ENCODE results near the gene PPL. TPM values are rescaled to one million over a fixed set of nuclear protein-coding genes. Genes with fewer than 3 reads are reported as not detected.
"Not testable (repeated sequence)": the region's sequence is repeated elsewhere in the genome, so short reads cannot be mapped to it uniquely, and the experiment has no call there.

The PPL gene
- total RNA-seq, 4 donors from 2014 or later, result 304 to 377 (median 350) TPM

GRCh38 chr16:4976079-4976478, 39.1 kb upstream of the PPL start:
- no peaks in the 10 kb centered on the region for H3K27me3 ChIP-seq
- no peak overlapping the region for H3K4me3 ChIP-seq
- H3K27ac ChIP-seq, result no peak overlapping the region
- no peaks in the 10 kb centered on the region for H3K9me3 ChIP-seq
- H3K36me3 ChIP-seq, result no peaks in the 10 kb centered on the region
- H3K4me1 ChIP-seq, result no peaks in the 10 kb centered on the region
- WGBS, result 85% methylated on average over 2 of the region's 2 CpGs
- DNase-seq (ENCODE audit: low spot score in 2 of 2), result no peak
- TF ChIP-seq POLR2AphosphoS5 (IDR thresholded peaks at IDR 0.05), result no peak

DNA sequence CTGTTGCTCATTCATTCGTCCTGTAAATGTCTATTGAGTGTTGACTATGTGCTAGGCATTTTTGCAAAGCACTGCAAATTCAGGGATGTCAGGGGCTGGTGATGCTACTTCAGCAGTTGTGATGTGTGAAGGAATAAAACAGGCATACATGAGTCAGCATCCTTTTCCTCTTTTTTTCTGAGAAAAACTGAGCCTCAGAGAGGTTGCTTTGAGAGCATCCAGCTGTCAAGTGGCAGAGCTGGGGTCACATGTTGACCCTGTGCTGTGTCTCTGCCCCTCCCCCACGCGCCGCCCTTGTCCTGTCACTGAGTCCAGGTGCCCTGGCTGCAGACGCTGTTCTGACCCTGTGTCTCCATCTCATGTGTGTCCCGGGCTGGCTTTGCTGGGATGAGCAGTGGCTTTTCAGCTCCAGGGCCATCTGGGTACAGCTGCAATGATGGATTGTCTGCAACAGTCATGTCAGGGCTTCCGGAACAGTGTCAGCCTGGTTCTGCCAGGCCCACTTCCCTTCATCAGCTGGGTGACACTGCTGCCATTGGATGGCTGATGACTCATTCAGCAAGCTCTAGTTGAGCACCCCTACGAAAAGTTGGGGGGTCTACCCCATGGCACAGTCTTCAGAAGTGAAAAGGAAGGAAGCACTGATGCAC, 36.1 kb upstream of the PPL start:
- Histone ChIP-seq H3K36me3 (no peaks in the 10 kb centered on the region), H3K27ac (no peak overlapping the region), H3K27me3 (no peaks in the 10 kb centered on the region), H3K4me3 (no peak overlapping the region), H3K9me3 (no peaks in the 10 kb centered on the region), H3K4me1 (no peaks in the 10 kb centered on the region)
- TF ChIP-seq POLR2AphosphoS5 (IDR thresholded peaks at IDR 0.05) (no peak), POLR2A (IDR thresholded peaks at IDR 0.05) (no peak), EP300 (IDR thresholded peaks at IDR 0.05) (no peak)
- TF ChIP-seq, protein P1, sequence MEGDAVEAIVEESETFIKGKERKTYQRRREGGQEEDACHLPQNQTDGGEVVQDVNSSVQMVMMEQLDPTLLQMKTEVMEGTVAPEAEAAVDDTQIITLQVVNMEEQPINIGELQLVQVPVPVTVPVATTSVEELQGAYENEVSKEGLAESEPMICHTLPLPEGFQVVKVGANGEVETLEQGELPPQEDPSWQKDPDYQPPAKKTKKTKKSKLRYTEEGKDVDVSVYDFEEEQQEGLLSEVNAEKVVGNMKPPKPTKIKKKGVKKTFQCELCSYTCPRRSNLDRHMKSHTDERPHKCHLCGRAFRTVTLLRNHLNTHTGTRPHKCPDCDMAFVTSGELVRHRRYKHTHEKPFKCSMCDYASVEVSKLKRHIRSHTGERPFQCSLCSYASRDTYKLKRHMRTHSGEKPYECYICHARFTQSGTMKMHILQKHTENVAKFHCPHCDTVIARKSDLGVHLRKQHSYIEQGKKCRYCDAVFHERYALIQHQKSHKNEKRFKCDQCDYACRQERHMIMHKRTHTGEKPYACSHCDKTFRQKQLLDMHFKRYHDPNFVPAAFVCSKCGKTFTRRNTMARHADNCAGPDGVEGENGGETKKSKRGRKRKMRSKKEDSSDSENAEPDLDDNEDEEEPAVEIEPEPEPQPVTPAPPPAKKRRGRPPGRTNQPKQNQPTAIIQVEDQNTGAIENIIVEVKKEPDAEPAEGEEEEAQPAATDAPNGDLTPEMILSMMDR (IDR thresholded peaks at IDR 0.05), result no peak
- DNase-seq (ENCODE audit: low spot score in 2 of 2), result no peak
- WGBS, result 61% methylated on average over 4 of the region's 8 CpGs

DNA sequence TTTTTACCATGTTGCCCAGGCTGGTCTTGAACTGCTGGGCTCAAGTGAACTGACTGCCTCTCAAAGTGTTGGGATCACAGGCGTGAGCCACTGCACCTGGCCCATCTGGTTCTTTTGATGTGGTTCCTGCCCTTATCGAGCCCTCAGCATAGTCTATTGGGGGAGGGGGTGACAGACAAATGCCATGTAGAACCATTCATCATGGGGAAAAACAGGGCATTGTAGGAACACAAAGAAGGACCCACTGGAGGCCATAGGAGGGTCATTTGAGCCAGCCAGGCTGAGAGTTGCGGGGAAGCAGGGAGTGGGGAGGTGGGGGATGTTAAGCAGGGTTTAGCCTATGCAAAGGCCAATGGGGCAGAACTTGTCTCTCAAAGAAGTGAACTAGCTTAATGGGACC, 33.1 kb upstream of the PPL start:
- Histone ChIP-seq H3K4me3 (no peak overlapping the region), H3K27ac (no peak overlapping the region), H3K27me3 (no peaks in the 10 kb centered on the region), H3K9me3 (no peaks in the 10 kb centered on the region), H3K36me3 (no peaks in the 10 kb centered on the region), H3K4me1 (no peaks in the 10 kb centered on the region)
- TF ChIP-seq, protein P1 (IDR thresholded peaks at IDR 0.05), result no peak
- TF ChIP-seq POLR2A (IDR thresholded peaks at IDR 0.05), result no peak
- TF ChIP-seq EP300 (IDR thresholded peaks at IDR 0.05), result no peak
- TF ChIP-seq POLR2AphosphoS5 (IDR thresholded peaks at IDR 0.05), result no peak
- no peak for DNase-seq (ENCODE audit: low spot score in 2 of 2)
- WGBS, result 73% methylated on average over 3 of the region's 3 CpGs

- DNase-seq (ENCODE audit: low spot score in 2 of 2), result no peak
- Histone ChIP-seq H3K4me1 (no peaks in the 10 kb centered on the region), H3K36me3 (no peaks in the 10 kb centered on the region), H3K27ac (no peak overlapping the region), H3K9me3 (no peaks in the 10 kb centered on the region), H3K4me3 (no peak overlapping the region), H3K27me3 (no peaks in the 10 kb centered on the region)
- TF ChIP-seq POLR2A (IDR thresholded peaks at IDR 0.05) (no peak), POLR2AphosphoS5 (IDR thresholded peaks at IDR 0.05) (no peak), EP300 (IDR thresholded peaks at IDR 0.05) (no peak)
- TF ChIP-seq, protein P1 (IDR thresholded peaks at IDR 0.05), result no peak
- 83% methylated on average over 13 of the region's 13 CpGs for WGBS
These were observed 32.0 kb upstream of the PPL start for GRCh38 chr16:4968879-4969483.

DNA sequence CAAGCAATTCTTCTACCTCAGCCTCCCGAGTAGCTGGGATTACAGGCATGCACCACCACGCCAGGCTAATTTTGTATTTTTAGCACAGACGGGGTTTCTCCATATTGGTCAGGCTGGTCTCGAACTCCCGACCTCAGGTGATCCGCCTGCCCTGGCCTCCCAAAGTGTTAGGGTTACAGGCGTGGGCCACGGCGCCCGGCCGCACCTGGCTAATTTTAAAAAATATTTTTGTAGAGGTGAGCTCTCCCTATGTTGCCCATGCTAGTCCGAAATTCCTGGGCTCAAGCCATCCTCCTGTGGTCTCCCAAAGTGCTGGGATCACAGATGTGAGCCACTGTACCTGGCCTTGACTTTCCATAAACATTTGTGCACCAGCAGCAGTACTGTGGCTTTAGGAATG, 31.3 kb upstream of the PPL start:
- H3K9me3 ChIP-seq; H3K36me3 ChIP-seq; H3K4me1 ChIP-seq; DNase-seq (ENCODE audit: low spot score in 2 of 2); H3K27me3 ChIP-seq; H3K4me3 ChIP-seq; H3K27ac ChIP-seq: not testable (repeated sequence)
- 93% methylated on average over 12 of the region's 12 CpGs for WGBS

- TF ChIP-seq POLR2AphosphoS5 (IDR thresholded peaks at IDR 0.05), result no peak
- TF ChIP-seq, protein P1 (IDR thresholded peaks at IDR 0.05), result no peak
- no peak for TF ChIP-seq POLR2A (IDR thresholded peaks at IDR 0.05)
- TF ChIP-seq EP300 (IDR thresholded peaks at IDR 0.05), result no peak
- H3K9me3 ChIP-seq, result no peaks in the 10 kb centered on the region
- H3K4me3 ChIP-seq, result no peak overlapping the region
- no peak overlapping the region for H3K27ac ChIP-seq
- H3K4me1 ChIP-seq, result no peaks in the 10 kb centered on the region
- WGBS, result 64% methylated on average over 5 of the region's 10 CpGs
- no peak for DNase-seq (ENCODE audit: low spot score in 2 of 2)
- H3K27me3 ChIP-seq, result no peaks in the 10 kb centered on the region
- no peaks in the 10 kb centered on the region for H3K36me3 ChIP-seq
These were observed 29.9 kb upstream of the PPL start for GRCh38 chr16:4966736-4967453.

GRCh38 chr16:4963527-4963926, 26.6 kb upstream of the PPL start:
- H3K36me3 ChIP-seq; H3K27me3 ChIP-seq; H3K4me3 ChIP-seq; H3K27ac ChIP-seq; DNase-seq (ENCODE audit: low spot score in 2 of 2); H3K4me1 ChIP-seq; H3K9me3 ChIP-seq: not testable (repeated sequence)
- WGBS, result 88% methylated on average over 7 of the region's 7 CpGs

Measured in suprapubic skin (tissue), 4 donors.